GM10847 (cell line): Measurements from ENCODE around the gene ARID1B.

ENCODE experiments used
- POLR2A ChIP-seq: IDR thresholded peaks from 2 replicates; pipeline ENCODE4 v1.6.1; 2011; ENCODE audit not compliant: insufficient read length; ENCODE audit errors: extremely low read depth

The ARID1B gene

GRCh38 chr6:157063176-157063905 is 286.2 kb downstream of the ARID1B start:
- TF ChIP-seq POLR2A, result no peak

- no peak for TF ChIP-seq POLR2A
These were observed 286.7 kb downstream of the ARID1B start for GRCh38 chr6:157063923-157064322.

- no peak for TF ChIP-seq POLR2A
These were observed 287.3 kb downstream of the ARID1B start for GRCh38 chr6:157064502-157064901.

GRCh38 chr6:157065366-157065765 is 288.2 kb downstream of the ARID1B start:
- TF ChIP-seq POLR2A, result no peak

GRCh38 chr6:157066781-157067491 is 289.8 kb downstream of the ARID1B start:
- TF ChIP-seq POLR2A, result no peak

- TF ChIP-seq POLR2A, result no peak
These were observed 290.3 kb downstream of the ARID1B start for GRCh38 chr6:157067507-157067906.

GRCh38 chr6:157068691-157069324 is 291.6 kb downstream of the ARID1B start:
- TF ChIP-seq POLR2A, result no peak

GRCh38 chr6:157069585-157069984 is 292.4 kb downstream of the ARID1B start:
- no peak for TF ChIP-seq POLR2A

- no peak for TF ChIP-seq POLR2A
These were observed 293.4 kb downstream of the ARID1B start for GRCh38 chr6:157070403-157071107.

- TF ChIP-seq POLR2A, result no peak
These were observed 294.9 kb downstream of the ARID1B start for GRCh38 chr6:157072128-157072527.

- no peak for TF ChIP-seq POLR2A
These were observed 296.4 kb downstream of the ARID1B start for GRCh38 chr6:157073596-157073995.

- TF ChIP-seq POLR2A, result no peak
These were observed 297.8 kb downstream of the ARID1B start for GRCh38 chr6:157074969-157075368.

GRCh38 chr6:157075549-157076450 is 298.6 kb downstream of the ARID1B start:
- no peak for TF ChIP-seq POLR2A

GRCh38 chr6:157076451-157076822 is 299.3 kb downstream of the ARID1B start:
- no peak for TF ChIP-seq POLR2A

- TF ChIP-seq POLR2A, result no peak
These were observed 300.1 kb downstream of the ARID1B start for GRCh38 chr6:157077251-157077650.
